Endothelial cell of umbilical vein (primary cell): Measurements from ENCODE around the gene PLA2G6. TPM values are rescaled to one million over a fixed set of nuclear protein-coding genes. Genes with fewer than 3 reads are reported as not detected.

Source experiments
- BruUV-seq: library from RNA; stranded (reverse); fragments of 400-500 nt; replicated peaks from 2 replicates; lab custom pipeline; 2021; lab: Mats Ljungman, UMichigan
- CTCF ChIA-PET: fragments of 300-600, 350-600 bp; sonication (Branson Sonifier 250); formaldehyde crosslinking; loops from one replicate; lab custom pipeline; 2021; ENCODE audit warnings: antibody characterized with exemption, inconsistent platforms; lab: Charles Lee
- POLR2A ChIA-PET: fragments of 300-600, 350-600 bp; sonication (Branson Sonifier 250); formaldehyde crosslinking; loops from one replicate; lab custom pipeline; 2021; ENCODE audit warnings: antibody characterized with exemption, inconsistent platforms; lab: Charles Lee
- DNase-seq: peaks from one replicate; pipeline ENCODE4 v3.0.0-alpha.2; 2011; ENCODE audit warnings: low read depth, low spot score
- FAIRE-seq: peaks from 2 replicates; lab custom pipeline; 2011; peaks lifted over from hg19 to GRCh38; lab: Jason Lieb, UNC
- H2AFZ ChIP-seq: 2 replicates; pipeline ENCODE4 v1.6.0; 2012; ENCODE audit warnings: low read depth, low read length, control low read depth, inconsistent platforms
- H3K27ac ChIP-seq: 2 replicates; pipeline ENCODE4 v1.5.1; 2011; ENCODE audit warnings: low read depth, mild to moderate bottlenecking, control low read depth, low read length, moderate library complexity; ENCODE audit not compliant: insufficient read depth
- H3K27me3 ChIP-seq, 2 experiments: 2 replicates each; pipeline versions ENCODE4 v1.6.0 to v1.6.1; 2011; ENCODE audit warnings: low read length in 2 of 2, mixed read lengths in 1 of 2; ENCODE audit not compliant: control insufficient read depth in 2 of 2, insufficient read depth in 2 of 2
- H3K36me3 ChIP-seq, 2 experiments: 2 replicates in 1 of 2; 3 replicates in 1 of 2; pipeline ENCODE4 v1.5.1; 2011; ENCODE audit warnings: low read length in 2 of 2, mild to moderate bottlenecking in 1 of 2, moderate library complexity in 1 of 2; ENCODE audit not compliant: control insufficient read depth in 2 of 2, insufficient read depth in 2 of 2; ENCODE audit errors: extremely low read depth in 1 of 2
- H3K4me1 ChIP-seq: 3 replicates; pipeline ENCODE4 v1.5.1; 2011; ENCODE audit warnings: mild to moderate bottlenecking, low read length; ENCODE audit not compliant: control insufficient read depth, insufficient read depth; ENCODE audit errors: extremely low read depth
- H3K4me2 ChIP-seq: 2 replicates; pipeline ENCODE4 v1.6.1; 2011; ENCODE audit warnings: low read length, control low read depth, mixed read lengths; ENCODE audit not compliant: insufficient read depth
- H3K4me3 ChIP-seq, 3 experiments: fragments of 200-600 bp in 1 of 3; sonication (generic), shearing (Covaris generic) in 1 of 3; replicated peaks in 1 of 3; 2 replicates each; pipeline ENCODE4 v1.5.1; 2011 to 2016; ENCODE audit warnings: control low read depth in 3 of 3, low read length in 3 of 3, mild to moderate bottlenecking in 2 of 3, inconsistent platforms in 1 of 3, low read depth in 1 of 3, moderate library complexity in 1 of 3; ENCODE audit not compliant: insufficient read depth in 1 of 3
- H3K79me2 ChIP-seq: 2 replicates; pipeline ENCODE4 v1.6.0; 2012; ENCODE audit warnings: low read length, inconsistent platforms; ENCODE audit not compliant: control insufficient read depth, insufficient read depth
- H3K9ac ChIP-seq: replicated peaks from 2 replicates; pipeline ENCODE3; 2011; ENCODE audit warnings: low read length, control low read depth; ENCODE audit not compliant: insufficient read depth; ENCODE audit errors: extremely low read depth
- H3K9me1 ChIP-seq: replicated peaks from 3 replicates; pipeline ENCODE4 v1.6.0; 2011; ENCODE audit warnings: mild to moderate bottlenecking, low read length; ENCODE audit not compliant: control insufficient read depth, insufficient read depth; ENCODE audit errors: extremely low read depth
- H3K9me3 ChIP-seq: replicated peaks from 2 replicates; pipeline ENCODE4 v1.5.1; 2012; ENCODE audit warnings: low read length, inconsistent platforms; ENCODE audit not compliant: control insufficient read depth, insufficient read depth
- H4K20me1 ChIP-seq: replicated peaks from 2 replicates; pipeline ENCODE3; 2011; ENCODE audit warnings: mild to moderate bottlenecking, low read length; ENCODE audit not compliant: control insufficient read depth, insufficient read depth; ENCODE audit errors: extremely low read depth
- FOS ChIP-seq: IDR thresholded peaks from 2 replicates; pipeline ENCODE4 v1.6.1; 2011; ENCODE audit warnings: mild to moderate bottlenecking, low read length, moderate library complexity, borderline replicate concordance; ENCODE audit not compliant: insufficient read depth
- JUN ChIP-seq: IDR thresholded peaks from 2 replicates; pipeline ENCODE4 v1.6.1; 2011; ENCODE audit warnings: borderline replicate concordance, low read depth; ENCODE audit not compliant: insufficient read length, insufficient read depth
- dilution Hi-C: fragments of 300-500 bp; cut with MboI; formaldehyde crosslinking; loops from one replicate; pipeline ENCODE4 v1.15.0; 2019; ENCODE audit warnings: low sequenced_read_pairs; ENCODE audit not compliant: extremely low pct_ligation_motif_present
- intact Hi-C: fragments of 100-400 bp; cut with micrococcal nuclease; formaldehyde crosslinking; loops from one replicate; pipeline ENCODE4 v1.10.0; 2022
- polyA plus RNA-seq, 4 experiments: library from polyadenylated mRNA; depleted of rRNA in 3 of 4; stranded (reverse) in 3 of 4; unstranded in 1 of 4; fragments of >200 nt; gene quantifications; 2 replicates each; pipeline versions ENCODE4 v1.2.1 to v1.2.3, GENCODE V29; 2011 to 2012; ENCODE audit warnings: missing spikeins in 1 of 4
- total RNA-seq: library from RNA; stranded (reverse); gene quantifications from 2 replicates; pipeline ENCODE4 v1.2.3, GENCODE V29; 2021
- TF ChIP-seq, protein P1 (sequence below), 2 donors: IDR thresholded peaks; 1 replicate in 1 of 2; 2 replicates in 1 of 2; pipeline ENCODE4 v1.5.1; 2011; ENCODE audit warnings: low read length in 2 of 2, mild to moderate bottlenecking in 2 of 2, moderate library complexity in 2 of 2, control low read depth in 1 of 2, inconsistent platforms in 1 of 2, low read depth in 1 of 2; ENCODE audit not compliant: insufficient read depth in 1 of 2; ENCODE audit errors: extremely low read depth in 1 of 2
- TF ChIP-seq, protein P2 (sequence below): IDR thresholded peaks from 2 replicates; pipeline ENCODE4 v1.6.1; 2011; ENCODE audit not compliant: insufficient read depth, insufficient read length

Gene PLA2G6
- total and polyA plus RNA-seq, 2 donors (not counting 3 experiments of a cell fraction or from before 2014, with no cell fraction given) = 6.6 to 10.3 TPM

DNA sequence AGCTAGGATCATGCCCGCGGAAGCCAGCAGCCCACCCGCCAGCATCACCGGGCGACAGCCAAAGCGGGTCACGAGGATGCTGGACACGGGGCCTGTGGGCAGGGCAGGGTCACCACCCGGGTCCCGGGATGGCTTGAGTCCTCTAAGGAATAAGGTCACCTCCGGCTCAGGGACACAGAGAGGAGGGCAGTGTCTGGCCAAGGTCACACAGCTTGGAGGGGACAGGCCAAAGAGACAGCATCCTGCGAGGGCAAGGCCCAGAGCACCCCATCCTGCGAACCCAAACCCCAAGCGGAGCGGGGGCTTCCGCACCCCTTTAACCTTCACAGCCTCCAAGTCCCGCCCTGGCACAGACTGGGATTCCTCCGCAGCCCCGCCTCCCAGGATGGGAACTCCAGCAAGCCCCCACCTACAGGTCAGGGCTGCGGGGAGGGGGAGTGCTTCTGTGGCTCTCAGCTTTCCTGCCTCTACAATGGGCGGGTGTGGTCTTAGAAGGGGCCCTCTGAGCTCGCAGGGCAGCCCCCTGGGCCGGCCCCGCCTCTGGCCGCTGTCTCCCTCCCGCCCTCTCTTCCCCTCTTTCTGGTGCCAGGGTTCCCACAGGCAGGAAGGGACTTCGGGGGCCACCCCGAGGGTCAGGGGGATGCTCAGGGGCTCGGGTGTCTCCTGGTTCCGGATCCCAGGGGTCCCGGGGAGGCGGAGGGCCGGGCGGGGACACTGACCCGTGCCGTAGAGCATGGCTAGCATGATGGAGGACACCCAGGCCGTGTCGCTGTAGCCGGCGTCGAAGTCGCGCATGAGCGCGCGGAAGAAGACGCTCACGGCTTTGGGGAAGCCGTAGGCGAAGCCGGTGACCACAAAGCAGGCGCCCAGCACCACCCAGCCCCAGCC is 99.4 kb downstream of the PLA2G6 start:
- dilution Hi-C loops (no loop called here), intact Hi-C loops (no loop called here)
- FAIRE-seq (no peak), DNase-seq (no peak)
- no peak overlapping the region for H3K4me2 ChIP-seq
- no peaks in the 10 kb centered on the region for H3K79me2 ChIP-seq
- no peak overlapping the region for H3K9ac ChIP-seq
- H4K20me1 ChIP-seq = no peaks in the 10 kb centered on the region
- H3K36me3 ChIP-seq = no peaks in the 10 kb centered on the region
- peaks cover 9 to 12% of the 10 kb centered on the region in 2 experiments for H3K27me3 ChIP-seq
- CTCF ChIA-PET = interaction anchor here (1.2 kb wide), 1 partner anchor 156 kb away, joined by 3 read pairs; no protein-coding TSS in a partner anchor
- H3K27ac ChIP-seq = no peak overlapping the region
- no peak overlapping the region for H2AFZ ChIP-seq
- BruUV-seq = no TSS peak
- POLR2A ChIA-PET = no interaction called here
- no peaks in the 10 kb centered on the region for H3K9me1 ChIP-seq
- H3K4me1 ChIP-seq = peaks cover 5% of the 10 kb centered on the region
- no peak overlapping the region for H3K4me3 ChIP-seq
- TF ChIP-seq JUN = no peak
- no peak for TF ChIP-seq FOS
- TF ChIP-seq, protein P1, sequence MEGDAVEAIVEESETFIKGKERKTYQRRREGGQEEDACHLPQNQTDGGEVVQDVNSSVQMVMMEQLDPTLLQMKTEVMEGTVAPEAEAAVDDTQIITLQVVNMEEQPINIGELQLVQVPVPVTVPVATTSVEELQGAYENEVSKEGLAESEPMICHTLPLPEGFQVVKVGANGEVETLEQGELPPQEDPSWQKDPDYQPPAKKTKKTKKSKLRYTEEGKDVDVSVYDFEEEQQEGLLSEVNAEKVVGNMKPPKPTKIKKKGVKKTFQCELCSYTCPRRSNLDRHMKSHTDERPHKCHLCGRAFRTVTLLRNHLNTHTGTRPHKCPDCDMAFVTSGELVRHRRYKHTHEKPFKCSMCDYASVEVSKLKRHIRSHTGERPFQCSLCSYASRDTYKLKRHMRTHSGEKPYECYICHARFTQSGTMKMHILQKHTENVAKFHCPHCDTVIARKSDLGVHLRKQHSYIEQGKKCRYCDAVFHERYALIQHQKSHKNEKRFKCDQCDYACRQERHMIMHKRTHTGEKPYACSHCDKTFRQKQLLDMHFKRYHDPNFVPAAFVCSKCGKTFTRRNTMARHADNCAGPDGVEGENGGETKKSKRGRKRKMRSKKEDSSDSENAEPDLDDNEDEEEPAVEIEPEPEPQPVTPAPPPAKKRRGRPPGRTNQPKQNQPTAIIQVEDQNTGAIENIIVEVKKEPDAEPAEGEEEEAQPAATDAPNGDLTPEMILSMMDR (IDR thresholded peaks at IDR 0.05; ENCODE audit: extremely low read depth in 1 of 2, insufficient read depth in 1 of 2, low read depth in 1 of 2, low read length in 2 of 2) = no peak
- TF ChIP-seq, protein P2, sequence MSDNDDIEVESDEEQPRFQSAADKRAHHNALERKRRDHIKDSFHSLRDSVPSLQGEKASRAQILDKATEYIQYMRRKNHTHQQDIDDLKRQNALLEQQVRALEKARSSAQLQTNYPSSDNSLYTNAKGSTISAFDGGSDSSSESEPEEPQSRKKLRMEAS = no peak
- H3K9me3 ChIP-seq = no peaks in the 10 kb centered on the region
